ENCODE measurements around the gene LCN6.
"Not testable (repeated sequence)": the region's sequence is repeated elsewhere in the genome, so short reads cannot be mapped to it uniquely, and the experiment has no call there.

Gene LCN6

DNA sequence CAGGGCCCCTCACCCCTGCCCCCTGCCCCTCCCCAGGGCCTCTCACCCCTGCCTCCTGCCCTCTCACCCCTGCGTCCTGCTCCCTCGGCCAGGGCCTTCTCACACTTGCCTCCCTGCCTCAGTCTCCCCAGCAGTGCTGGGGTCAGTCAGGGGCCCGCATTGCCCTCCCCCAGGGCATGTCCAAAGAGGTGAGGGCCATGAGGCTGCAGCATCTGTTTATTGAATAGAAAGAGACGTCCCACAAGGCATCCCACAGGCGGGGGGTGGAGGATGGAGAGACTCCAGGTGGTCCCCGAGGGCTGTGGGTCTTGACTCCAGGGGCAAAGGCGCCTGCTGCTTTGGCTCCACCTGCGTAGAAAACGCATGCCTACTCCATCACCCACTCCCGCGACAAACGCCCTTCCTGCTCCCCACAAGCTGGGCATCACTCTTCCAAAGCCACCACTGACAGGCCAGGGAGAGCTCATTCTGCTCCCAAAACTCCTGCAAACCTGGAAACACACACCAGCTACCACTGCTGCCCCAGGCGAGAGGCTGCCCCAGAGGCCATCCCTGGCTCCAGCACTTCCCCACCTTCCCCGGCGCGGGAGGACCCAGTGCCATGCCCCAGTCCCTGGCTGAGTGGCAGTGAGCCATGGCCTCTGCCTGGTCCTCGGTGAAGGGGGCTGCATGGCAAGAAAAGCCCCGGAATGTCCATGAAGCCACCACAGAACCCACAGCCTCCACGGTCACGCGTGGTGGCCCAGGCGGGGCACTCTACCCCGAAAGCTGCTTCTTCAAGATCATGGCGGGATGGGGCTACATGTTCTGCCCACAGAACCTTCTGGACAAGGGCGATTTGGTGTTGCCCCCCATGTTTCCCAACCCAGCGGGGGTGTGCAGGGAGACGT, 11.4 kb upstream of the LCN6 start:
- DNase-seq (ENCODE audit: low spot score), result no peak

DNA sequence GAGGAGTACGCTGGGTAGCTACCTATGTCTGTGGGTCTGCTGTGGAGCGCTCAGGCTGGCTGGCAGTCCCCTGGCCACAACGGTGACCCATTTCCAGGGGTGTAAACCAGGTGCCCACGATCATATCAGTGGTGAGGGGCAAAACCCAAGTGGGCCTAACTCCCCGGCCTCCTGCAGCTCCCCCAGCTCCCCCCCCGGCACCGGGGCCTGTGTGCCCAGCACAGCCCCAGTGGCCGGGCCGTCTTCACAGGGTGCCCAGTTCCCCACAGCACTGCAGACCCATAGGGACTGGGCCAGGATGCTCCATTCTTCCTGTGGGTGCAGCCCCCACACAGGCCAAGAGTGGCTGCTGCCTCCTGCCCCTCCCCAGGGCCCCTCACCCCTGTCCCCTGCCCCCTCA, 10.7 kb upstream of the LCN6 start:
- DNase-seq (ENCODE audit: low spot score), result no peak

DNA sequence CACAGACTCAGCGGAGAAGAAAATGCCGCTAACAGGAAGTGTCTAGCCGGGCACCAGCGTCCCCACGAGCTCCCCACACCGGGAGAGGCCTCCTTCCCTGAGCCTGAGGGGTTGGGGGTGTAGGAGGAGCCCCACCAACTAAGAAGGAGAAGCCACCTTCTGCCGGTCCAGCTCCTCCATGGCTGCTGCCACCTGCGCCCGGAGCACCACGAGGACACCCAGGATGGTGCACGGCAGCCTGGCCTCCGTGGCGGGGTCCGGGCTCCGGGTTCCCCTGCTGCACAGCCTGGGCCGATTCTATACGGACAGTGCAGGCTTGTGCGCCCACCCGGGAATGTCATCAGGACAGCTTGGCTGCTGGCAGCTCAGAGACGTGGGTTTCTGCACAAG, 9.4 kb upstream of the LCN6 start:
- no peak for DNase-seq (ENCODE audit: low spot score)

DNA sequence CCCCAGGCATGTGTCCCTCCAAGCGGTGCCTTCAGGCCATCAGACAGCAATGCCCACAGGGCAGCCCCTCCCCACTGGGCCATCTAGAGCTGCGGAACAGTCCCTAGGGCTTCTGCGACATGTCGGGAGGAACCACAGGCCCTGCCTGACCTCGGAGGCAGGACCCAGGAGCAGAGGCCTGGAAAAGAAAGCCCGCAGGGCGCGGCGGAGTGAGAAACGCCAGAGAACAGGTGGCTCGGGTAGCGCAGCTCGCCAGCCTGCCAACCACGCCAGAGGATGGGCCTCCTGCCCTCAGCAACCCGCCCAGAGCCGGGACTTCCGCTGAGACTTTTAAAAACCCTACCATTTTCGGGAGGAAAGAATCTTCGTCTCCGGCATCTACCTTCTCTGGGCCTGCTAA, 9.0 kb upstream of the LCN6 start:
- no peak for DNase-seq (ENCODE audit: low spot score)

DNA sequence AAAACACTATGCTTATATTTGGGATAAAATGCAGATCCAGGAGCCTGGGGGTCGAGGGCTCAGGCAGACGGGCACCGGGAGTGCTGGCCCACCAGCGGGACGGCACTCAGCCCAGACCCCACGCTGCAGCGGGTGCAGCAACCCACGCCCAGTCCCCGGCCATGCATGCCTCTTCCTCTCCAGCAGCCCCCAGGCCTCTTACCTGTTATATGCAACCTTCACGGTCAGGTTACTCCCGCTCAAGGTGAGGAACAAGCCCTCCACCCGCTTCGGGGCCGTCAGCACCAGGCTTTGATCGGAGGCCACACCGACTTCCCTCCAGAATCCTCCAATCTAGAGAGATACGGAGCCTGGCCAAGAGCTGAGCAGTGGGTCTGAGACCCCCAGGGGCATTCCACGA, 8.5 kb upstream of the LCN6 start:
- DNase-seq (ENCODE audit: low spot score), result no peak

DNA sequence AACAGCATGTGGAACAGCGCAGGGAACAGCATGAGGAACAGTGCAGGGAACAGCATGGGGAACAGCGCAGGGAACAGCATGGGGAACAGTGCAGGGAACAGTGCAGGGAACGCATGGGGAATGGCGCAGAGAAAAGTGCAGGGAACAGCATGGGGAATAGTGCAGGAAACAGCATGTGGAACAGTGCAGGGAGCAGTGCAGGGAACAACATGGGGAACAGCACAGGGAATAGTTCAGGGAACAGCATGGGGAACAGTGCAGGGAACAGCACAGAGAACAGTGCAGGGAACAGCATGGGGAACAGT, 7.8 kb upstream of the LCN6 start:
- DNase-seq (ENCODE audit: low spot score), result no peak

DNA sequence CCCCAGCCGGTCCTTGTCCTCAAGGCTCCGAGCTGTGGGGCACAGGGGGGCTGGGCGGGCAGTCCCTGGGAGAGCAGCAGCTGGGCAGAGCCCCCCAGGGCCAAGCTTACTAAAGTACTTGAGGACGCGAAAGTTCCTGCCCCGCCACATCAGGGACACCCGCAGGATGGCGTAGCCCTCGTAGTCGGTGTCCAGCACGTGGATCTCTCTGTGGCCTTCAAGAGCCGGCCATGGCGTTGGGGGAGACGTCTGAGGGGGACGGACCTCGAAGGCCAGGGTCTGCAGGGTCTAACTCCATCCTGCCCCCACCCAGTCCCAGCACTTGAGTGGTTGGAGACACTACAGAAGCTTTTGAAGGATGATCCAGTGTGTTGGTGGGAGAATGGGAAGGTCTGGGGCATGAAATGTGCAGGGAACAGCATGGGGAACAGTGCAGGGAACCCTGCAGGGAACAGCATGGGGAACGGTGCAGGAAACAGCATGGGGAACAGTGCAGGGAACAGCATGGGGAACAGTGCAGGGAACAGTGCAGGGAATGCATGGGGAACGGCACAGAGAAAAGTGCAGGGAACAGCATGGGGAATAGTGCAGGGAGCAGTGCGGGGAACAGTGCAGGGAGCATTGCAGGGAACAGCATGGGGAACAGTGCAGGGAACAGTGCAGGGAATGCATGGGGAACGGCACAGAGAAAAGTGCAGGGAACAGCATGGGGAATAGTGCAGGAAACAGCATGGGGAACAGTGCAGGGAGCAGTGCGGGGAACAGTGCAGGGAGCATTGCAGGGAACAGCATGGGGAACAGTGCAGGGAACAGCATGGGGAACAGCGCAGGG, 7.2 kb upstream of the LCN6 start:
- not testable (repeated sequence) for DNase-seq (ENCODE audit: low spot score)

DNA sequence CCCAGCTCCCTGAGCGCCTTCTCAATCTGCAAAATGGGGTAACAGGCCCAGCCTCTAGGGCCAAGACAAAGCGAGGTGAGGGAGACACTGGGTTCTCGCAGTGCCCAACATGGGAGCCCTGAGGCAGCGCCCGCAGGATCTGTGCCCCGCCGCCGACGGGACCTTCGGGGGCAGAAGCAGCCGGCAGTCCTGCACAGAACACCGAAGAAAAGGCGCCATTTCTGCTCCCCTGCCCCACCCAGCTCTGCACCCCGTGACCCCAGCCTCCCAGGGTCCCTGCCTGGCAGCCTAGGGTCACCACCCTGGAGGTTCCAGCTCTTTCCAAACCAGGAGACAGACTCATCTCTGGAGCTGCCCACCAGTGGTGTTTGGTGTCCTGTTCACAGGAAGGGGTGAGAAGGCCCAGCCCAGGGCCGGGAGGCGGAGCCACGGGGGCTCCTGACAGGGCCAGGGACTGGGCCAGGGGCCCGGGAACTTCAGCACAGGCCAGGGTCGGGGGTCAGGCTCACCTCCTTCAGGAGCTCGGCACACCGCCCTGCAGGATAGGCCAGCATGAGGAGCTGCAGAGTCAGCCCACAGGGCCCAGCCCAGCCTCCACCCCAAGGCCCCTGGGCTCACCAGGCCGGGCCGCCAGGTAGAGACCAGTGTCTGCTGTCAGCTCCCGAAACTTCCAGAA, 6.4 kb upstream of the LCN6 start:
- DNase-seq (ENCODE audit: low spot score), result no peak

DNA sequence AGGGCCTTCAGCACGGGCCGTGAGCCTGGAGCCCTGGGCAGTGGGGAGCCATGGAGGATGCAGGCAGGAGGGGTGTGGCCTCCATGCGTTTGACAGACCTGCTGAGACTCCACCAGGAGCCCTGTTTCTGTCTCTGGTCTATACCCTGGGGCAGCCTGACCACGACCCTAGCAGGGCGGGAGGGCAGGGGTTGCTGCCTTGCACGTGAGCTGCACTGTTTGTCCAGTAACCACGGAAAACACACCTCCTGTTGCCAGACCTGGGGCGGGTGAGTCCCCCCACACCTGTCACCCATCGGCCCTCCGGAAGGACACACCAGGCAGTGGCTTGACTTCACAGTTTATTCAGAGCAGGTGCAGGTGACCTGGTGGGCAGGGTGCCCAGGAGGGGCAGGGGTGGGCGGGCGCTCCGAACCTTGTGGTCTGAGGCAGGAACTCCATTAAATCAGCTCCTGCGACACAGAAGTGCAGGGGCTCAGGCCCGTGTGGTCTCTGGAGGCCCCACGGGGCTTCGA, 5.8 kb upstream of the LCN6 start:
- DNase-seq (ENCODE audit: low spot score), result no peak

DNA sequence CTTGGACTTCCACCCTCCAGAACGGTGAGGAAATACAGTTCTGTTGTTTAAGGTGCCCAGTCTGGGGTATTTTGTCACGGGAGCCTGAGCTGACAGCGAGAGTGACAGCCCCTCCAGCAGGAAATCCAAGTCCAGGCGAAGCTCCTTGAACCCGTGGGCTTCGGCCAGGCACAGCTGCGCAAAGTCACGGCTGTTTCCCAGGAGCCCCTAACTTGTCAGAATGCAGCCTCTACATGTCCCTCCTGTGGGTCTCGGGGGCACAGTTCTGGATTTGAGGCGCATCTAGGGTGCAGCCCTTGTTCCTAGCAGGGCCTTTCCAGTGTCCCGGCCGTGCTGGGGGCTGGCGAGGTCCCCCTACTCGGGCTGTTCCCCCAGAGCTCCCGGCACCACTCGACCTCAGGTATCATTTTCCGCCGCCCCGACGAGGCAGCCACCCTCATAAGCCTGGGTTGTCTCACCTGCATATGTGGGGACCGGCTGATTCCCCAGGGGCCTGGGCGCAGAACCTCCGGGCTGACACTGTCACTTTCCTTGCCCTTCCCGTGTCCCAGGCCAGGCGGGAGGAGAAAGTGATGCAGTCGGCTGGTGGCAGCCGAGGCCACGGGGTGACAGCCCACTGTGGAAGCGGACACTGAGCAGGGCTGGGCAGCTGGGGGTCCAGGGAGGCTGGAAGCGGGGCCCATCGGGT, 5.2 kb upstream of the LCN6 start:
- DNase-seq (ENCODE audit: low spot score), result no peak

DNA sequence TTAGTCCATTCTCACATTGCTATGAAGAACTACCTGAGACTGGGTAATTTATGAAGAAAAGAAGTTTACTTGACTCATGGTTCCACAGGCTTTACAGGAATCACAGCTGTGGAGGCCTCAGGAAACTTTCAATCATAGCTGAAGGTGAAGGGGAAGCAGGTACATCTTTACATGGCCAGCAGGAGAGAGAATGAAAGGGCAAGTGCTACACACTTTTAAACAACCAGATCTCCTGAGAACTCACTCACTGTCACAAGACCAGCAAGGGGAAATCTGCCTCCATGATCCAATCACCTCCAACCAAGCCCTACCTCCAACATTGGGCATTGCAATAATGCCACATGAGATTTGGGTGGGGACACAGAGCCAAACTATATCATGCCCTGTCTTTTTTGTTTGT, 3.5 kb upstream of the LCN6 start:
- DNase-seq (ENCODE audit: low spot score), result no peak

DNA sequence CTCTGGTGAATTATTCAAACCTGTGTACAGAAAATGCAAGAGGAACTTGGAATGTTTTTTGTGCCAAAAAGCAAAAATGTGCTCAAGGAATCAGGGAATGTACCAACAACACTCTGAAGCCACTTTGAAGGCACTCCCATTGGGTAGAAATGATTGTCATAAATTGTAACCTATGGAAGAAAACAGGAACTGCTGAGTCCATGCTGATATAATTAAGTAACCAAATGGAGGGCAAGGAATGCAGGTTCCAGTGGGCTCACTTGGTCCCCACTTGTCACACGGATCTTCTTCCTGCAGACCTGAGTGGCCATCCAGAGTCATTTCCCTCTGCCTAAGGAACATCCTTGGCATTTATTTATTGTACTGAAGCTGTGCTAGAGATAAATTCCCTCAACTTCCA, 2.9 kb upstream of the LCN6 start:
- no peak for DNase-seq (ENCODE audit: low spot score)

DNA sequence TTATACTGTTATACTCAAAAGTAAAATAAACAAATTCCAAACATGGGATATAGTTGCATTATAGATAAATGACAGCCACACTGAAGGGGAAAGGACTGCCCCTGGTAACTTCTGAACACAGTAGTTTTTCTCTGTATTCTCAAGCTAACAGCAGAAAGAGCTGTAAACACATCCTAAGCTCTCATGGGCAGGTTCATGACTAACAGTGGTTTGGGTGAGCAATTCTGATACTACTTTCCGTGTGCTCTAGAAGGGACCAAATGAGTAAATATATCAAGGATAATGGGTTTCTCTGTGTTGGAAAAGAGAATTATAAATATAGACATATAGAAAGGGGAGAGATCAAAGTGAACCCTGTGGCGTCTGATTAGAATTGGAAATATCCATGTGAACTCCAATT, 2.2 kb upstream of the LCN6 start:
- no peak for DNase-seq (ENCODE audit: low spot score)

DNA sequence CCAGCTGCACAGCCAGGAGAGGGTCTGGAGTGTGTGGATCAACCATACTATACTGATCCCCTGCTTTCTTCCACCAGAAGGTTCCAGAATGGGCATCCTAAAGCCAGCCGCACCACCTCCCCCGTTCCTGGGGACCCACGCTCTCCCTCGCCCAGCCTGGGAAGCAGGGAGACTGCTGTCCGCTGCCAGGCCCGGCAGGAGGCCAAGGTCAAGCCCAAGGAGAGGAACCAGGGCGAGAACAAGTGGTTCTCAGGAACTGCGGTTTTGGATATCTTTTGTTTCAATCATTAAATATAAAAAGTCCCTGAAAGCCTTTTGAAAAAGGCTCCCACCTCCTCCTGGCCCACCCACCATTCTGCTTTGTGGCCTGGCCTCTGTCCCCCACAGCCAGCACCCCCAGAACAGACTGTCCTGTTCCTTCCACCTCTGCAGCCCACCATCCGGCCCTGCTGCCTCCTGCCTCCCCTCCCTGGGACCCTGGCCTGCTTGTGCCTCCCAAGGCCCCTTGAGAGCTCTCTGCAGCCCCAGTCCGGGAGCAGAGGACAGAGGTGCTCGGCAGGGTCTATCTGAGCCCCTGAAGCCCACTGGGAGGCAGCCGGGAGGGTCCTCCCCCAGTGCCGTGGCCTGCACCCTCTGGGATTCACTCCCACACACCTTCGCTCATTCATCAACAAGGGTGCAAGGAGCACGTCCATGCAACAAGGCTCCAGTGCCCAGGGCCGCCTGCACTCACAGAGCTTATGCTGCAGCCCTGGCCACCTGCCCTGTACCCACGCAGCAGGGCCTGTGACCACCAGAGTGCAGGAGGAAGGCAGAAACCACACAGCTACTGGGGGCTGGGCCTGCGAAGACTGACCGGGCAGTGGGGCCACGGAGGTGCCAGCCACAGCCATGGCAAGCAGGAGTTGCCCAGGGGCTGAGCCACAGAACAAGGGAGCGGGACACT, 614 bp upstream of the LCN6 start:
- DNase-seq (ENCODE audit: low spot score), result no peak

DNA sequence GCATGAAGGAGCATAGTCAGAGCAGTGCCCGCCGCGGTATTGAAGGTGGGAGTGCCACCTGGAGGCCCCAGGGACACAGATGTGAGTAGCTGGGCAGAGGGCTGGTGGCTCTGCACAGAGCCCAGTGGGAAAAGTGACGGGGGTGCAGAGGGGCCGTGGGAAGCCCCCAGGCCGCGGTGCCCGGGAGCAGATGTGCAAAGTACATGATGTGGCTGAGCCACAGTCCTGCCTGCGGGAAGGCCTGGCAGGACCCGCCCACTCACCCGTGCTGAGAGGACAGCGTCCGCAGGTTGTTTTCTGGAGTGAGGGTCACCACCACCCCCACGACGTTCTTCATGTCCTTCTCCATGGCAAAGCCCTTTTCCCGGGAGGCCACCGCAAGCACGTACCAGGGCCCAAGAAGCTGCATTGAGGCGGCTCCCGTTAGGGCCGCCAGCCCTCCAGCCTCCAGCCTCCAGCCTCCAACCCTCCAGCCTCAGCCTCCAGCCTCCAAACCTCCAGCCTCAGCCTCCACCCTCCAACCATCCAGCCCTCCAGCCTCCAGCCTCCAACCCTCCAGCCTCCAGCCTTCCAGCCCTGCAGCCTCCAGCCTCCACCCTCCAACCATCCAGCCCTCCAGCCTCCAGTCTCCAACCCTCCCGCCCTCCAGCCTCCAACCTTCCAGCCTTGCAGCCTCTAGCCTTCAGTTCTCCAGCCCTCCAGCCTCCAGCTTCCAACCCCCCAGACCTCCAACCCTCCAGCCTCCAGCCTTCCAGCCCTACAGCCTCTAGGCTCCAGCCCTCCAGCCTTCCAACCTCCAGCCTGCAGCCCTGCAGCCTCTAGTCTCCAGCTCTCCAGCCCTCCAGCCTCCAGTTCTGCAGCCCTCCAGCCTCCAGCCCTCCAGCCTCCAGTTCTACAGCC, 914 bp downstream of the LCN6 start:
- no peak for DNase-seq (ENCODE audit: low spot score)

DNA sequence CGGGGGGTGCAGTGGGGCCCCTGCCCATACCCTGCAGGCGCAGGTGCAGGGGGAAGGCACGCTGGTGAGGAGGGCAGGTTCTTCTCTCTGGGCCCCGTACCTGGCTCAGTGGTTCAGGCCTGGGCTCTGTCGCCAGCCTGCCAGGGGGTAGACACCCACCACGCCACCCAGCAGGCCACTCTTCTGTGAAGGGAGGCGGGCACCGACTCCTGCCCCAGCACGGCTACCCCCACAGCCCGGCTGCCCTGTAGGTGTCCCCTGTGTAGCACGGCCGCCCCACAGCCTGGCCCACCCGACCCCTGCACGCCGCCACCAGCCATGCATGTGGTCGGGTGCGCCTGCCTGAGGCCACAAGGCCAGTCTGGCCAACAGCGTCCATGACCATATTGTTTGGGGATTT, 1.7 kb downstream of the LCN6 start:
- DNase-seq (ENCODE audit: low spot score), result no peak

DNA sequence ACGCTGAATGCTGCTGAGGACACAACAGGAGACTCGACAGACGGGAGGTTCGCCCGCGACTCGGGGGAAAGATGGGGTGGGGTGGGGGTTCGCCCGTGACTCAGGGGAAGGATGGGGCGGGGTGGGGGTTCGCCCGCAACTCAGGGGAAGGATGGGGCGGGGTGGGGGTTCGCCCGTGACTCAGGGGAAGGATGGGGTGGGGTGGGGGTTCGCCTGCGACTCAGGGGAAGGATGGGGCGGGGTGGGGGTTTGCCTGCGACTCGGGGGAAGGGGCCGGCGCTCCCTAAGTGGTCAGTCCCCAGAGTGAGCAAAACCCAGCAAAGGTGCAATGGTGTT, 2.2 kb downstream of the LCN6 start:
- DNase-seq (ENCODE audit: low spot score), result no peak

DNA sequence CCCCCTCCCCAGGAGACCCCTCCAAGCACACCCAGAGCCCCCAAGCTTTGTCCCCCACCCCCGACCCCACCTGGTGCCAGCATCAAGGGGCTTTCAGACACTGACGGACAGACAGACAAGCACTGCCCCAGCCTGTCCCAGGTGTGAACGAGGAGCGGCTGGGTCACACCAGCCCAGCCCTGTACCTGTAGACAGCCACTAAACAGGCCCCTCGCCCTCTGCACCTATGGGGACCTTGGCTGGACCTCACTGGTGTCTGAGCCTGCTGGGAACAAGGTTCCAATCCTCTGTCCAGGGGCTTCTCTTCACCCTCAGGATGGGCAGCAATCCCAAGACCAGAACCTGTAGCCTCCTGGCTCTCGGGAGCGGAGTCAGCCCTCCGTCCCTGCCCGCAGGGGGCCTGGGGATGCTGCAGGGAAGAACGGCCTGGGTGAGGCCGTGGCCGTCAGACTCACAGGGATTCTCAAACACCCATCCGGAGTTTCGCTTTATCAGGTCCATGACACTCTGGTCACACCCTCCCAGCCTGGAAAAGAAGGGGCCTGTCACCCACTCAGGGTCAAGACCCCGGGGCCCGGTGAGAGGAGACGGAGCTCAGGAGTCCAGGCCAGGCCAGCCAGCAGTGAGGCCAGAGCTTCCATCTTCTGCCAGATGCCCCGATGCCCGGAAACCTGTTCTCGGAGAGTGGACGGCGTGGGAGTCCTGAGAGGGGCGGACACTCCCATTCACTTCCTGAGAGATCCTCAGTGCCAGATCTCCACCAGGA, 2.8 kb downstream of the LCN6 start:
- no peak for DNase-seq (ENCODE audit: low spot score)

DNA sequence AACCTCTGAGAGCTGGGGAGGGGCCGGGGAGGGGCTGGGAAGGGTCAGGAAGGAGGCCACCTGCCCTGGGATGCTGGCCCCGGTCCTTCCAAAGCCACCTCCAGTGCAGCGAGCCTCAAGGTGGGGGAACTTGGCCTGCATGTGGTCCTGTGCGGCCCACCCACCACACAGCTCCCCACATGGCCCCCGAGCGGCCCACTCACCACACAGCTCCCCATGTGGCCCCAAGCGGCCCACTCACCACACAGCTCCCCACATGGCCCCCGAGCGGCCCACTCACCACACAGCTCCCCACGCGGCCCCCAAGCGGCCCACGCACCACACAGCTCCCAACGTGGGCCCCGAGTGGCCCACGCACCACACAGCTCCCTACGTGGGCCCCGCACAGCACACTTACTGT, 3.6 kb downstream of the LCN6 start:
- DNase-seq (ENCODE audit: low spot score), result no peak

Measured in HuH-7.5 (cell line).